RWPE2 (cell line): Measurements from ENCODE around the gene INTS7.
"Not testable (repeated sequence)": the region's sequence is repeated elsewhere in the genome, so short reads cannot be mapped to it uniquely, and the experiment has no call there.

Source experiments
- ATAC-seq: fragments of 200-7000 bp; cut with Tn5 transposase; 3 replicates; pipeline ENCODE4 v1.9.1; 2021; ENCODE audit warnings: low read depth
- DNase-seq: peaks from one replicate; pipeline ENCODE4 v3.0.0-alpha.2; 2020; ENCODE audit warnings: low spot score
- H3K27ac ChIP-seq: fragments of 450-650 bp; 2 replicates; pipeline ENCODE4 v1.5.1; 2017; ENCODE audit warnings: mild to moderate bottlenecking; ENCODE audit not compliant: poor library complexity, severe bottlenecking
- H3K27me3 ChIP-seq: fragments of 250-450 bp; sonication (Bioruptor Pico); 2 replicates; pipeline ENCODE4 v1.5.1; 2021; ENCODE audit warnings: mild to moderate bottlenecking, moderate library complexity; ENCODE audit not compliant: insufficient read depth, poor library complexity, severe bottlenecking
- H3K36me3 ChIP-seq: fragments of 250-450 bp; sonication (Bioruptor Pico); 2 replicates; pipeline ENCODE4 v1.5.1; 2020; ENCODE audit warnings: low read depth, mild to moderate bottlenecking, moderate library complexity
- H3K4me1 ChIP-seq: fragments of 250-450 bp; sonication (Bioruptor Pico); 2 replicates; pipeline ENCODE4 v1.5.1; 2021; ENCODE audit warnings: mild to moderate bottlenecking, moderate library complexity; ENCODE audit not compliant: insufficient read depth, poor library complexity, severe bottlenecking
- H3K4me3 ChIP-seq: fragments of 250-450 bp; sonication (Bioruptor Pico); 2 replicates; pipeline ENCODE4 v1.5.1; 2021; ENCODE audit warnings: mild to moderate bottlenecking, moderate library complexity; ENCODE audit not compliant: severe bottlenecking
- H3K9me3 ChIP-seq: fragments of 250-450 bp; sonication (Bioruptor Pico); 2 replicates; pipeline ENCODE4 v1.5.1; 2021; ENCODE audit warnings: mild to moderate bottlenecking, moderate library complexity; ENCODE audit not compliant: severe bottlenecking
- CTCF ChIP-seq: fragments of 450-650 bp; IDR thresholded peaks from one replicate; pipeline ENCODE4 v1.5.1; 2017; ENCODE audit warnings: mild to moderate bottlenecking, moderate library complexity; ENCODE audit not compliant: poor library complexity, severe bottlenecking

Gene INTS7

GRCh38 chr1:212037900-212038299, 2.5 kb upstream of the INTS7 start:
- Histone ChIP-seq H3K27me3 (no peaks in the 10 kb centered on the region), H3K9me3 (no peaks in the 10 kb centered on the region), H3K36me3 (peaks cover 6% of the 10 kb centered on the region), H3K4me1 (peaks cover 10% of the 10 kb centered on the region), H3K27ac (no peak overlapping the region), H3K4me3 (no peak overlapping the region)
- no peak for ATAC-seq
- TF ChIP-seq CTCF, result no peak
- DNase-seq, result no peak

- Histone ChIP-seq H3K4me3 (peak overlapping the region; percentile 62), H3K36me3 (no peaks in the 10 kb centered on the region), H3K27ac (peak overlapping the region; percentile 54), H3K4me1 (peaks cover 18% of the 10 kb centered on the region), H3K9me3 (no peaks in the 10 kb centered on the region), H3K27me3 (no peaks in the 10 kb centered on the region)
- DNase-seq (no peak), ATAC-seq (0 out of 3 replicates have a peak, but pooled peaks have one; percentile 3)
- TF ChIP-seq CTCF, result no peak
Observed at GRCh38 chr1:212035835-212036605, 663 bp upstream of the INTS7 start.

- TF ChIP-seq CTCF, result no peak
- no peaks in the 10 kb centered on the region for H3K9me3 ChIP-seq
- peaks cover 29% of the 10 kb centered on the region for H3K4me1 ChIP-seq
- no peaks in the 10 kb centered on the region for H3K36me3 ChIP-seq
- no peak for DNase-seq
- peak overlapping the region; percentile 54 for H3K27ac ChIP-seq
- H3K4me3 ChIP-seq, result peak overlapping the region; percentile 62
- no peaks in the 10 kb centered on the region for H3K27me3 ChIP-seq
- peak; percentile 30 for ATAC-seq
Observed at GRCh38 chr1:212034516-212035122, 738 bp downstream of the INTS7 start.

GRCh38 chr1:212030936-212031528, 4.3 kb downstream of the INTS7 start:
- DNase-seq, result no peak
- ATAC-seq, result peak; percentile 37; the same call in 2 of the 3 replicates
- H3K27ac ChIP-seq, result peak overlapping the region; percentile 84
- H3K4me1 ChIP-seq, result peaks cover 25% of the 10 kb centered on the region
- no peak for TF ChIP-seq CTCF
- no peaks in the 10 kb centered on the region for H3K9me3 ChIP-seq
- no peaks in the 10 kb centered on the region for H3K27me3 ChIP-seq
- H3K4me3 ChIP-seq, result no peak overlapping the region
- no peaks in the 10 kb centered on the region for H3K36me3 ChIP-seq

GRCh38 chr1:212027727-212028126, 7.6 kb downstream of the INTS7 start:
- H3K4me1 ChIP-seq, result peaks cover 25% of the 10 kb centered on the region
- H3K4me3 ChIP-seq, ATAC-seq, H3K27ac ChIP-seq, H3K36me3 ChIP-seq, H3K27me3 ChIP-seq, H3K9me3 ChIP-seq, DNase-seq: not testable (repeated sequence)
